HUES6 (cell line): ENCODE measurements around the gene PLEKHG1.

Experiments
- H3K27ac ChIP-seq: 2 replicates; pipeline ENCODE4 v1.7.0; 2013; ENCODE audit warnings: low read depth, mild to moderate bottlenecking, low read length, inconsistent platforms
- H3K27me3 ChIP-seq: 2 replicates; pipeline ENCODE4 v1.6.1; 2013; ENCODE audit warnings: low read length; ENCODE audit not compliant: control insufficient read depth, insufficient read depth
- H3K36me3 ChIP-seq: 2 replicates; pipeline ENCODE4 v1.6.1; 2013; ENCODE audit warnings: low read length; ENCODE audit not compliant: control insufficient read depth, insufficient read depth
- H3K4me1 ChIP-seq: 2 replicates; pipeline ENCODE4 v1.6.1; 2013; ENCODE audit warnings: low read length; ENCODE audit not compliant: control insufficient read depth, insufficient read depth
- H3K4me3 ChIP-seq: 2 replicates; pipeline ENCODE4 v1.5.1; 2013; ENCODE audit warnings: low read depth, low read length
- H3K9ac ChIP-seq: one replicate; pipeline ENCODE4 v1.6.1; 2013; ENCODE audit warnings: mild to moderate bottlenecking, low read length
- H3K9me3 ChIP-seq: 2 replicates; pipeline ENCODE4 v1.6.1; 2013; ENCODE audit warnings: low read depth, low read length; ENCODE audit not compliant: control insufficient read depth, insufficient read depth

PLEKHG1 gene

GRCh38 chr6:150569161-150569560 is 30.5 kb upstream of the PLEKHG1 start:
- H3K36me3 ChIP-seq: no peaks in the 10 kb centered on the region
- no peak overlapping the region for H3K9ac ChIP-seq
- no peaks in the 10 kb centered on the region for H3K9me3 ChIP-seq
- H3K4me3 ChIP-seq: no peak overlapping the region
- H3K27me3 ChIP-seq: no peaks in the 10 kb centered on the region
- no peak overlapping the region for H3K27ac ChIP-seq
- H3K4me1 ChIP-seq: peaks cover 6% of the 10 kb centered on the region; the same call in 1 of the 2 replicates

GRCh38 chr6:150573041-150573681 is 26.5 kb upstream of the PLEKHG1 start:
- H3K9ac ChIP-seq: no peak overlapping the region

GRCh38 chr6:150575836-150576235 is 23.8 kb upstream of the PLEKHG1 start:
- Histone ChIP-seq H3K9ac (no peak overlapping the region), H3K27ac (no peak overlapping the region), H3K9me3 (no peaks in the 10 kb centered on the region), H3K4me3 (no peak overlapping the region), H3K27me3 (peaks cover 4% of the 10 kb centered on the region; the same call in 1 of the 2 replicates), H3K4me1 (peaks cover 6% of the 10 kb centered on the region; the same call in 1 of the 2 replicates), H3K36me3 (no peaks in the 10 kb centered on the region)

More at GRCh38 chr6:150573041-150573681, 26.5 kb upstream of the PLEKHG1 start:
- no peak overlapping the region for H3K27ac ChIP-seq
- no peak overlapping the region for H3K4me3 ChIP-seq
- no peaks in the 10 kb centered on the region for H3K36me3 ChIP-seq
- H3K4me1 ChIP-seq: peaks cover 6% of the 10 kb centered on the region; the same call in 1 of the 2 replicates
- peaks cover 4% of the 10 kb centered on the region; the same call in 1 of the 2 replicates for H3K27me3 ChIP-seq
- no peaks in the 10 kb centered on the region for H3K9me3 ChIP-seq

GRCh38 chr6:150576651-150577226 is 22.9 kb upstream of the PLEKHG1 start:
- H3K36me3 ChIP-seq: no peaks in the 10 kb centered on the region
- no peaks in the 10 kb centered on the region for H3K9me3 ChIP-seq
- no peak overlapping the region for H3K9ac ChIP-seq
- H3K27me3 ChIP-seq: peaks cover 4% of the 10 kb centered on the region; the same call in 1 of the 2 replicates
- no peak overlapping the region for H3K27ac ChIP-seq
- peaks cover 6% of the 10 kb centered on the region; the same call in 1 of the 2 replicates for H3K4me1 ChIP-seq
- no peak overlapping the region for H3K4me3 ChIP-seq

GRCh38 chr6:150579611-150580010 is 20.1 kb upstream of the PLEKHG1 start:
- Histone ChIP-seq H3K27me3 (peaks cover 4% of the 10 kb centered on the region; the same call in 1 of the 2 replicates), H3K9me3 (no peaks in the 10 kb centered on the region), H3K36me3 (no peaks in the 10 kb centered on the region), H3K27ac (no peak overlapping the region), H3K4me3 (no peak overlapping the region), H3K4me1 (no peaks in the 10 kb centered on the region), H3K9ac (no peak overlapping the region)

GRCh38 chr6:150580489-150580888 is 19.2 kb upstream of the PLEKHG1 start:
- Histone ChIP-seq H3K9ac (no peak overlapping the region), H3K36me3 (no peaks in the 10 kb centered on the region), H3K9me3 (no peaks in the 10 kb centered on the region), H3K4me1 (no peaks in the 10 kb centered on the region), H3K27ac (no peak overlapping the region), H3K27me3 (peaks cover 4% of the 10 kb centered on the region; the same call in 1 of the 2 replicates), H3K4me3 (no peak overlapping the region)

- no peaks in the 10 kb centered on the region for H3K4me1 ChIP-seq
- no peak overlapping the region for H3K27ac ChIP-seq
- H3K4me3 ChIP-seq: no peak overlapping the region
- H3K9me3 ChIP-seq: no peaks in the 10 kb centered on the region
- no peaks in the 10 kb centered on the region for H3K36me3 ChIP-seq
- H3K9ac ChIP-seq: no peak overlapping the region
- no peaks in the 10 kb centered on the region for H3K27me3 ChIP-seq
These were observed 15.6 kb upstream of the PLEKHG1 start for GRCh38 chr6:150584065-150584464.

DNA sequence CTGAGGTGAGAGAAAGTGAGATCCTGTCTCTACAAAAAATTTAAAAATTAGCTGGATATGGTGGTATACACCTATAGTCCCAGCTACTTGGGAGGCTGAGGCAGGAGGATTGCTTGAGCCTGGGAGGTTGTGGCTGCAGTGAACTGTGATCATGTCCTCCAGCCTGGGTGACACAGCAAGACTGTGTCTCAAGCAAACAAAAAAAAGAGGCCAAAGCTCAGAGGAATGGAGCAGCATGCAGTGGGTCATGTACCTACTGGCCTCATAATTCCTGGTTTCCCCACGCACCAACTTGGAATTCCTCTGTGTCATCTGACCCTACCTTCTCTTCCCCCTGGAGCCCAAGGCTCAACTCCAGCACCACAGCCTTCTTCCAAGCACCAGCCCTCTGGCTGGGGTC is 15.1 kb upstream of the PLEKHG1 start:
- Histone ChIP-seq H3K9me3 (no peaks in the 10 kb centered on the region), H3K27ac (no peak overlapping the region), H3K36me3 (no peaks in the 10 kb centered on the region), H3K4me1 (no peaks in the 10 kb centered on the region), H3K4me3 (no peak overlapping the region), H3K27me3 (no peaks in the 10 kb centered on the region), H3K9ac (no peak overlapping the region)

GRCh38 chr6:150586850-150587359 is 12.8 kb upstream of the PLEKHG1 start:
- H3K36me3 ChIP-seq: no peaks in the 10 kb centered on the region
- no peak overlapping the region for H3K4me3 ChIP-seq
- no peaks in the 10 kb centered on the region for H3K9me3 ChIP-seq
- H3K9ac ChIP-seq: no peak overlapping the region
- no peaks in the 10 kb centered on the region for H3K4me1 ChIP-seq
- no peak overlapping the region for H3K27ac ChIP-seq
- peaks cover 1% of the 10 kb centered on the region; the same call in 1 of the 2 replicates for H3K27me3 ChIP-seq

- Histone ChIP-seq H3K36me3 (no peaks in the 10 kb centered on the region), H3K4me3 (no peak overlapping the region), H3K4me1 (no peaks in the 10 kb centered on the region), H3K27me3 (peaks cover 3% of the 10 kb centered on the region; the same call in 1 of the 2 replicates), H3K9ac (no peak overlapping the region), H3K9me3 (no peaks in the 10 kb centered on the region), H3K27ac (no peak overlapping the region)
These were observed 12.0 kb upstream of the PLEKHG1 start for GRCh38 chr6:150587637-150588036.

DNA sequence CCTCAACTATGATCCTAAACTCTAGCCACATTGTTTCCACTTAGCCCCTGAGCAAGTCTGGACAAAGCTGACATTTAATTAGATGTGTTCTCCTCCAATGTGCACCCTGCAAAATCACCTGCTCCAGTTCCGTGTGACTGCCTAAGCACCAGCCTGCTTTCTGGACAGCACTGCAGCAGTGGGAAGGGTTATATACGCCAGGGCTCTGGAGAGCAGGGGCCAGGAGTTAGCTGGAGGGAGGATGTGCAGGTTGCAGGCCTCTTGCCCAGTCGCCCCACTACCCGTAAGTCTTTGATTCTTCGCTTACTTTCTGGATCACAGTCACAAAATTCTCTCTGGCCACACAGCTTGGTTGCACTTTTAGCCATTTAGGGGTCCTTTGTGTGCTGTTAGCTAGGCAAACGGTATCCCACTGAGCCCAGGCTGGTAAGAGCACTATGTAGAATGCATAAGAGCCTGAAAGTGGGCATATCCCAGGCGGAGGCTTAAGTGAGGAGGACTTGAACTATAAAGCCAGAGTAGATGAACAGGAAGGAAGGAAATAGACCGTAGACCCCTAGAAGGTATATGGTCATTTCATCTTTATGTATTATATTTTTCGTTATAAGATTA is 10.7 kb upstream of the PLEKHG1 start:
- Histone ChIP-seq H3K9ac (no peak overlapping the region), H3K9me3 (no peaks in the 10 kb centered on the region), H3K27ac (no peak overlapping the region), H3K4me3 (no peak overlapping the region), H3K4me1 (no peaks in the 10 kb centered on the region), H3K36me3 (no peaks in the 10 kb centered on the region), H3K27me3 (peaks cover 3% of the 10 kb centered on the region; the same call in 1 of the 2 replicates)
